Measurements from ENCODE around the gene LRRC8E. TPM values are rescaled to one million over a fixed set of nuclear protein-coding genes. Genes with fewer than 3 reads are reported as not detected.
"Not testable (repeated sequence)": the region's sequence is repeated elsewhere in the genome, so short reads cannot be mapped to it uniquely, and the experiment has no call there.

Gene LRRC8E
- total RNA-seq, 1 donor from 2014 or later: 3.0 TPM

GRCh38 chr19:7883796-7884570 is 4.3 kb upstream of the LRRC8E start:
- no peak for DNase-seq (ENCODE audit: extremely low read depth, low read depth, low spot score)

- DNase-seq (ENCODE audit: extremely low read depth, low read depth, low spot score): no peak
These were observed 2.5 kb upstream of the LRRC8E start for GRCh38 chr19:7885818-7886217.

- DNase-seq (ENCODE audit: extremely low read depth, low read depth, low spot score): no peak
These were observed 734 bp upstream of the LRRC8E start for GRCh38 chr19:7887408-7888144.

- no peak for DNase-seq (ENCODE audit: extremely low read depth, low read depth, low spot score)
These were observed 512 bp downstream of the LRRC8E start for GRCh38 chr19:7888826-7889217.

- DNase-seq (ENCODE audit: extremely low read depth, low read depth, low spot score): not testable (repeated sequence)
These were observed 5.2 kb downstream of the LRRC8E start for GRCh38 chr19:7893362-7894101.

- no peak for DNase-seq (ENCODE audit: extremely low read depth, low read depth, low spot score)
These were observed 6.5 kb downstream of the LRRC8E start for GRCh38 chr19:7894612-7895309.

- no peak for DNase-seq (ENCODE audit: extremely low read depth, low read depth, low spot score)
These were observed 7.3 kb downstream of the LRRC8E start for GRCh38 chr19:7895565-7895964.

GRCh38 chr19:7897292-7897691 is 9.0 kb downstream of the LRRC8E start:
- DNase-seq (ENCODE audit: extremely low read depth, low read depth, low spot score): no peak

GRCh38 chr19:7898967-7899366 is 10.7 kb downstream of the LRRC8E start:
- no peak for DNase-seq (ENCODE audit: extremely low read depth, low read depth, low spot score)

GRCh38 chr19:7899751-7900378 is 11.6 kb downstream of the LRRC8E start:
- DNase-seq (ENCODE audit: extremely low read depth, low read depth, low spot score): no peak

- DNase-seq (ENCODE audit: extremely low read depth, low read depth, low spot score): no peak
These were observed 12.1 kb downstream of the LRRC8E start for GRCh38 chr19:7900401-7900870.

- no peak for DNase-seq (ENCODE audit: extremely low read depth, low read depth, low spot score)
These were observed 12.6 kb downstream of the LRRC8E start for GRCh38 chr19:7900931-7901330.

GRCh38 chr19:7901337-7901736 is 13.0 kb downstream of the LRRC8E start:
- DNase-seq (ENCODE audit: extremely low read depth, low read depth, low spot score): no peak

- no peak for DNase-seq (ENCODE audit: extremely low read depth, low read depth, low spot score)
These were observed 14.5 kb downstream of the LRRC8E start for GRCh38 chr19:7902796-7903243.

GRCh38 chr19:7903244-7904073 is 15.1 kb downstream of the LRRC8E start, which contains the start of gene MAP2K7:
Gene MAP2K7 (plus strand): TSS chr19:7903877. CDS start chr19:7903945, 68 bp downstream.
- DNase-seq (ENCODE audit: extremely low read depth, low read depth, low spot score): peak; percentile 90

- no peak for DNase-seq (ENCODE audit: extremely low read depth, low read depth, low spot score)
These were observed 16.0 kb downstream of the LRRC8E start for GRCh38 chr19:7904074-7905020.

- no peak for DNase-seq (ENCODE audit: extremely low read depth, low read depth, low spot score)
These were observed 17.0 kb downstream of the LRRC8E start for GRCh38 chr19:7905268-7905667.

GRCh38 chr19:7905859-7906258 is 17.5 kb downstream of the LRRC8E start:
- no peak for DNase-seq (ENCODE audit: extremely low read depth, low read depth, low spot score)
